HG03571 (cell line): ENCODE data around the gene ANO7.

Experiments
- ATAC-seq: cut with Tn5 transposase; IDR thresholded peaks from one replicate; pipeline ENCODE4 v1.9.1; 2021; ENCODE audit not compliant: unreplicated experiment

ANO7 gene

DNA sequence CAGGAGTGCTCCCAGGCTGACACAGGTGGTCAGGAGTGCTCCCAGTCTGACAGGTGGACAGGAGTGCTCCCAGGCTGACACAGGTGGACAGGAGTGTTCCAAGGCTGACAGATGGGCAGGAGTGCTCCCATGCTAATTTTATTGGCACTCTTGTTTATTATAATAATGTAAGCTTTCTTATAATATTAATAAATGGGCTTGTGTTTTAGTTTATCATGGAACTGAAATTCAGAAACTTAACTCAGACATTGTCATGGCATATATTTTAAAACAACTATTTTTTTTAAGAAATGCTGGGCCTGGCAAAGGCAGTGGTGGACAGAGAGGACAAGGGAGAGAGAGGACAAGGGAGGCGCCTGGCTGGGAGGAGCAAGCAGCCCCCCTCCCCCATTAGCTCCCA lies 18.7 kb downstream of the ANO7 start:
- no peak for ATAC-seq

DNA sequence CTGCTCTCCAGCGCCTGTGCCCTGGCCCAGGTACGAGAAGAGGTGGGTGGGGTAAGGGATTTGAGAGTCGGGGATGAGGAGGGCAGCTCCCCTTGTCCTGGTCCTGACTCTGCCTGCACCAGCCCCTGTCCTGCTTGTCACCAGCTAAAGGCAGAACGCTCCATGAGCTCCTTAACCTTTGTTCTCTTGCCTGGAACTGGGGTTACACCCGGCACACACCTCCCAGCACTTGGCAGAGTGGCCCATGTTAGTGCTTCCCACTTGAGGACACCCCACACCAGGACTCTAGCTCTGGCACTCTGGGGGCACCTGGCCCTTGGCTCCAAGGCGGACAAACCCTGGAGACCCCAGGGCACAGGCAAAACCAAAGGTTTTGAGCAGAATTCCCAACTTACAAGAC lies 19.2 kb downstream of the ANO7 start:
- no peak for ATAC-seq

DNA sequence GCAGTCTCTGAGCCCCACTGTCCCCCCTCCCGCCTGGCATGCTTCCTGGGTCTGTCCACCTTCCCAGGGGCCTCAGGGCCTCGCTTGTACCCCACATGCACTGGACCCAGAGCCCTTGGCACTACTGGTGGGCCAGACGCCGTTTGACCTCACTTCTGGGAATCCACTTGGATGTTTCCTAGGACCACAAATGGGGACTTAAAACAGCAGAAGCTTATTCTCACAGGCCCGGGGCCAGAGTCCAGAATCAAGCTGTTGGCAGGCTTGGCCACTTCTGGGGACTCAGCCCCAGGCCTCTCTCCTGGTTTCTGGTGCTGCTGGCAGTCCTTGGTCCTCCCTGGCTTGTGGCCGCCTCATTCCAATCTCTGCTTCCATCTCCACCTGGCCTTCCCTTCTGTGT lies 19.6 kb downstream of the ANO7 start:
- no peak for ATAC-seq

DNA sequence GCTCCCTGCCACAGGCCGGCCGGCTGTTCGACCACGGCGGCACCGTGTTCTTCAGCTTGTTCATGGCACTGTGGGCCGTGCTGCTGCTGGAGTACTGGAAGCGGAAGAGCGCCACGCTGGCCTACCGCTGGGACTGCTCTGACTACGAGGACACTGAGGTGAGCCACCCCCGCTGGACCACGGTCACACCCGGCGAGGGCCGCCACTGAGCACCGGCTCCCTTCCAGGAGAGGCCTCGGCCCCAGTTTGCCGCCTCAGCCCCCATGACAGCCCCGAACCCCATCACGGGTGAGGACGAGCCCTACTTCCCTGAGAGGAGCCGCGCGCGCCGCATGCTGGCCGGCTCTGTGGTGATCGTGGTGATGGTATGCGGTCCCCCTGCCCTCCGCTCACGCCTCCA lies 20.8 kb downstream of the ANO7 start:
- ATAC-seq = no peak

DNA sequence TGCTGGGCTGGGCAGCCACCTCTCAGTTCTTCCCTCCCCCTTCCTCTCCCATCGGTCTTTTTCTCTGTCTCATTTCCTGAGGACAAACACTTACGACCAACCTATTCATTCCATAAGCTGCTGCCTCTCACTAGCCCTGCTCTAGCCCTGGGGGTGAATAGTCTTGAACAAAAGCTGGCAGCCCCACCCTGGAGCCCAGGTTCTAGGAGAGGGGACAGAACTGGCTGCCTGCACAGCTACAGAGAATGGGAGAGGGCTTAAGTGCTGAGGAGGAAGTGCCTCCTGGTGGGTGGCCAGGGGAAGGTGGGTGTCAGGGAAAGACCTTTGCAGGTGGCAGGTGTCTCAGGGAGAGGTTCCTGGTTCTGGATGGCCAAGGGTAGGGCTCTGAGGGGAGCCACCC lies 22.8 kb downstream of the ANO7 start:
- ATAC-seq = no peak

DNA sequence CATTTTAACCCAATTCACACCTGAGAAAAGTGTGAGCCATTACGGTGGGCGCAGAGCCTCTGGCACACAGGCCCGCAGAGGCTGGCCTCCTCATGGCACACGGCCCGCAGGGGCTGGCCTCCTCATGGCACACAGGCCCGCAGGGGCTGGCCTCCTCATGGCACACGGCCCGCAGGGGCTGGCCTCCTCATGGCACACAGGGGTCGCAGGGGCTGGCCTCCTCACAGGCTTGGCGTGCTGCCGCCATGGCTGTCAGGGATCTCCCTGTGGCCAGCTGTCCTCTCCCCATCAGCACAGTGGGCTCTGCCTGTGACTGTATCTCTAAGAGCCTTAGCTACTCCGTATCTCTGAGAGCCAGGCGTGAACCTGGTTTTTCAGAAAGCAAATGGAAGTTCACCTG lies 24.6 kb downstream of the ANO7 start:
- no peak for ATAC-seq

DNA sequence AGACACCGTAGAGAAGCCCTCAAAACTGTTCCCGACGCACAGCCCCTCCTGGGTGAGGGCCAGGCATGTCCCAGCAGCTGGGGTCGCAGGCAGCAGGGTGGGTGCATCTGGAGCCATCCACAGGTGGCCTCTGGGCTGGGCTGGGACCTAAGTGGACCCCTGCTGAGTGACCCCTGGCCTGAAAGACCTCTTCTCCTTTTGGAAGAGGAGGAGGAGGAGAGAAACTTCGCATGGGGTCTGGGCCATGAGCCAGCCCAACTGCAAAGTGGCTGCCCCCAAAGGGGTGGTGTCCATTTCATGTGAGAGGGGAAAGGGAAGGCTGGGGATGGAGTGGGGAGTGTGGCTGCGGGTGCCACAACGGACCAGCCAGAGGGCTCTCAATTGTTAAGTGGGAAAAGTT lies 25.1 kb downstream of the ANO7 start:
- ATAC-seq = no peak

DNA sequence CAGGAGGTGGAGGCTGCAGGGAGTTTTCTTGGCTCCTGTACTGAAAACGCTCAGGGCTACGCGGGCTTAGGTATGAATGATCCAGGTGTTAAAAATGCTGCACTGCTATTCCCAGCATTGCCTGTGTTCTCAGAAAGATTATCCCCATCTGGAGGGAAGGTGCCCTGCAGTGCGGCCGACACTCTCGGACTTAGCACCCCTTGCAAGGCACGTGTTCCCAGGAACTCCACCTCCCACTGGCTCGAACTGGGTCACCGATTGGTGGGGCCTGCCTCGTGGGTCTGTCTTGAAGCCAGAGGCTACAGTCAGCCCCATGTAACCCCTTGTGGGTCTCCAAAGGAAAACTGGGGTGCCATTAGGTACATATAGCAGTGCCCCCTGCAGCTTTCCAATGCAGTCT lies 25.7 kb downstream of the ANO7 start:
- ATAC-seq = no peak

DNA sequence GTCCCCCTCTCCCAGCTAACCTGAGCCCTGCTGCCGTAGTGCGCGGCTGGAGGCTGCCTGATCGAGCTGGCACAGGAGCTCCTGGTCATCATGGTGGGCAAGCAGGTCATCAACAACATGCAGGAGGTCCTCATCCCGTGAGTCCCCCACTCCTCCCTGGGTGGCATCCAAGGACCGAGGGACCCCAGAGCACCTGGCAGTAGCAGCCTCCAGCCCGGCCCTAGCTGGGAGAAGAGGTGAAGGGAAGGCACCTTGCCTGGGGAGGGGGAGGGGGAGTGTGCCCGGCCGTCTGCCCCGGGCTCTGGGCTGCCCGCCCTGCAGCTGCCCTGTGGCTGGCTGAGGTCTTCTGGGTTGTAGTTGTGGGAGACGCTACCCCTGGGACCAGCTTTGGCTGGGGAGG lies 26.3 kb downstream of the ANO7 start:
- ATAC-seq = no peak

DNA sequence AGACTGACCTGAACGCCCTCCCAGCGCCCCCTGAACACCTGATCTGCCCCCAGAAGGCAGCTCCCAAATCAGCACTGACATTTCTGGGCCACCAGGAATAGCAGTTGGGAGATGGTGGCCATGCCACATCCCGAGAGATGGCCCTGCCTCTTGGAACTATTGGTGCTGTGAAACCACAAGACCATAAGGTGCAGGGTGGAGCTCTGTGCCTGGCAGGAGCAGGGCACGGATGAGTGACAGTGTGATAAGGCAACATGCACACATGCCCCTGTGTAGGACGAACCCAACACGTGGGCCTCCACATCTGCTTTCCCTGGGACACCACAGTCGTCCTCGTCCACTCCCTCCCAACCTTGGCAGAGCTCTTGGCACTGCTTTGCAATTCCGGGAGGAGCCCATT lies 26.9 kb downstream of the ANO7 start:
- ATAC-seq = no peak

DNA sequence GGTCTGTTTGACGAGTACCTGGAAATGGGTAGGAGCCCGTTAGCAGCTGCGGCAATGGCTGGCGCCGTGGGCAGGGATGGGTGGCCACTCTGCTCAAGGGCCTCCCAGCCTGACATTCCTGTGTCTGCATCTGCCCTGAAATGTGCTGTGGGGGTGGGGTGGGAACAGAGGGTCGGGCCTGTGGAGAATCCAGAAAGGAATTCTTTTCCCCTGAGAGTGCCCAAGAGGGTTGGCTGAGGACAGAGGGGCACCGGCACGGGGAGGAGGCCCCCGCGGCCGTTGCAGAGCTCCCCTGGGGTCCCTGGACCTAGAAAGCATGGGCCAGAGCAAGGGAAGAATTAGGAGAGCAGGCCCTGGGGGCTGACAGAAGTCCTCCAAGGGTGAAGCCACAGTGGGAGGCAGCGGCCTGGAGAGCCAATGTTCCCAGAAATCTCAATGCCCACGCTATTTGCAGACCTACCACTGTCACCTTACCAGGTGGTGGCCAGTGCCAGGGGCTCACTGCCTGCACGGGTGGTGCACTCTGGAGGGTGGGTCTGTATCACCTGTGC lies 27.8 kb downstream of the ANO7 start:
- ATAC-seq = no peak

DNA sequence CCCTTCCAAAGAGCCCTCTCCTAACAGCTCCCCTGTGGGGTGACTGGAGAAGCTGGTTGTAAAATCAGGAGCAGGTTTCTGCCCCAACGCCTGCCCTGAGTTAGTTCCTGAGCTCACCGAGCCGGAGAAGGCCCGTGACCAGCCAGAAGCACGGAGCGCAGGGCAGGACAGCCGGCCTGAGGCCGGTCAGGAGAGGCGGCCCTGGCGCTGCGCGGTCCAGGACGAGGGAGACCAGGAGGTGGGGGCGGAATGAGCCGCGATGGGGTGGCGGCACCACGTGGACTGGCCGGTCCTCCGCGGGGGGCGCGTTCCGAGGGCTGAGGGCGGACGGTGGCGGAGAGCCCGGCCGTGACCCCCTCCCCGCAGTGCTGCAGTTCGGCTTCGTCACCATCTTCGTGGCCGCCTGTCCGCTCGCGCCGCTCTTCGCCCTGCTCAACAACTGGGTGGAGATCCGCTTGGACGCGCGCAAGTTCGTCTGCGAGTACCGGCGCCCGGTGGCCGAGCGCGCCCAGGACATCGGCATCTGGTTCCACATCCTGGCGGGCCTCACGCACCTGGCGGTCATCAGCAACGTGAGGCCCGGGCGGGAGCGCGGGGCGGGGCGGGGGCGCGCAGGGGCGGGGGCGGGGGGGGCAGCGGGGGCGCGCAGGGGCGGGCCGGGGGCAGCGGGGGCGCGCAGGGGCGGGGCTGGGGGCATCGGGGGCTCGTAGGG lies 29.0 kb downstream of the ANO7 start:
- peak; percentile 52 for ATAC-seq

DNA sequence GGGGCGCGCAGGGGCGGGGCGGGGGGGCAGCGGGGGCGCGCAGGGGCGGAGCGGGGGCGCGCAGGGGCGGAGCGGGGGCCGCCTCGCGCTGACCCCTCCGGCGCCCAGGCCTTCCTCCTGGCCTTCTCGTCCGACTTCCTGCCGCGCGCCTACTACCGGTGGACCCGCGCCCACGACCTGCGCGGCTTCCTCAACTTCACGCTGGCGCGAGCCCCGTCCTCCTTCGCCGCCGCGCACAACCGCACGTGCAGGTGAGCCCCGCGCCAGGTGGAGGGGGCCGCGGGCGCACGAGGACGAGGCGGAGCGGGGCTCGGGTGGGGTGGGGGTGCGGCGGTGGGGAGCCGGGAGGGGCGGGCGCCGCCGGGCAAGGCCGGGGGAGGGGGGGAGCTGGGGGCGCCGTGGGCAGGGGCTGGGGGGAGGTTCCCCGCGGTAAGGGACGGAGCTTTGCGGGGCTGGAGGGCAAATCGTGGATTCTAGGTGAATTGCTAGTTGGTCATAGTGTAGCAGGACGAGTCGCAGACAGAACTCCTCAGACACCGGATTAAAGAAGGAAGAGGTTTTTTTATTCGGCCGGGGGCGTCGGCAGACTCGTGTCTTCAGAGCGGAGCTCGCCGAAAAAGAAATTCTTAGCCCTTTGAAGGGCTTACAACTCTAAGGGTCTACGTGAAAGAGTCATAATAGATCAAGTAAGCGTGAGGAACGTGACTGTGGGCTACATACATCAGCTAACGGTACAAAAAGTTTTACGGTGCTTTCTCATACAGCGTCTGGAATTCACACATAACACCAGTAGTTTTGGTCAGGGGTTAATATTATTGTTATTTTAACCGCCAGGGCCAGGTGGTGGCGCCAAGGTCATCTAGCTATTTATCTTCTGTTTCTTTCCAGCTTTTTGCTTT lies 29.9 kb downstream of the ANO7 start:
- no peak for ATAC-seq

DNA sequence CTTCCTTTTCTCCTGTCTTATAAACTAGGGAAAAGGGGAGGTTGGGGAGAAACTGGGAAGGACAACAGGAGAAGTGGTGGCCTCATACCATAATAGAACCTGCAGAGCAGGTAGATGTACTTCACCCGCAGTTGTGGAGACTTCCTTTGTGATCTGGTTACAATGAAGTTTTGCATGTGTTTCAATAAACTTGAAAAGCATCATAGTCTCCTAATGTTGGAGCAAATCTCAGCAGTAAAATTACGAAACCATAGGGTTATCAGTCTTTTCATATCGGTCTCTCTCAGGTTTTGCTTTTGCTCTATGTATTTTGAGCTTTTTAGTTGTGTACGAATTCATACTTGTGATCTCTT lies 30.5 kb downstream of the ANO7 start:
- no peak for ATAC-seq

DNA sequence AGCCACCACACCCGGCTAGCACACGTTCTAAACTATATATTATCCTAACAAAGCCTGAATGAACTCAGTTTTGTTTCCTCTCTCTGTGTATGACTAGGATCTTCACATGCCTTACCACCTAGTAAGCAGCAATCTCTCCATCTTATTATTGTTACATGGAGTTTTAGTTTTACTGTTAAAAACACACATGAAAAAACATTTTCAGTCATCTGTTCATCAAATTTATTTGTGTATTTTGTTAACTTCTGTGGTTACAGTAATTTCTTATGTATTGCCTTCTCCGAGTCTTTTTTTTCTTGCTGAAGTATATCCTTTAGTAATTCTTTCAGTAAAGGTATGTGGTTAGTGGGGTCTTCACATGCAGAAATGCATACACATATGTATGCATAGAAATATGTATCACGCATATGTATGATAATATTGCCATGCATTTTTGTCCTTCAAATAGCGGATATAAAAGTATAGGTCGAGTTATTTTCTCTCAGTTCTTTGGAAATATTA lies 31.4 kb downstream of the ANO7 start:
- ATAC-seq = no peak

DNA sequence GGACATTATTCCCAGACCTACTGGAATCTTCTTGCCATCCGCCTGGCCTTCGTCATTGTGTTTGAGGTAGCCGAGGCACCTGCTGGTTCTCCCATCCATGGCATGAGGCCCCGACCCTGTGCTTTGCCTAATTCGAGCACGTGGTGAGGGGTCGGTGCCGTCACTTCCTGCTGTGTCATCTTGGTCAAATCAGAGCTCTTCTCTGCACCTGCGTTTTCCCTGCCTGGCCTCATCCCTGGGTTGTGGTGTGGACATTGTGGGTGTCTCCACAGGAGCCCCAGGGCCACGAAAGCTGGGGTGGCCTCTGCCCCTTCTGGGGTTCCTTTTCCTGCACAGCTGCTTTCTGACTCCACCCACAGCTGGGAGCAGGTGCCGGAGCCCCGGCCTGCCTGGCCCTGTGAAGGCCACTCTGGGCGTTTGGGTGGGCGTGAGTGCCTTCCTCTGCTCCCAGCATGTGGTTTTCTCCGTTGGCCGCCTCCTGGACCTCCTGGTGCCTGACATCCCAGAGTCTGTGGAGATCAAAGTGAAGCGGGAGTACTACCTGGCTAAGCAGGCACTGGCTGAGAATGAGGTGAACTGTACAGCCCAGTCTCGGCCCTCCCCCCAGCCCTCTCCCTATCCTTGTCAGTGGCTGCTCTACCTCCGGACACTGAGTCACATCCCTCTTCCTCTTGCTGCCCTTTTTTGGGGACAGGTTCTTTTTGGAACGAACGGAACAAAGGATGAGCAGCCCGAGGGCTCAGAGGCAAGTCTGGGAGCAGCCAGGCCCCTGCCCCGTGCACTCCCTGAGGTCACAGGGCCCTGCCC lies 34.9 kb downstream of the ANO7 start:
- ATAC-seq = no peak

DNA sequence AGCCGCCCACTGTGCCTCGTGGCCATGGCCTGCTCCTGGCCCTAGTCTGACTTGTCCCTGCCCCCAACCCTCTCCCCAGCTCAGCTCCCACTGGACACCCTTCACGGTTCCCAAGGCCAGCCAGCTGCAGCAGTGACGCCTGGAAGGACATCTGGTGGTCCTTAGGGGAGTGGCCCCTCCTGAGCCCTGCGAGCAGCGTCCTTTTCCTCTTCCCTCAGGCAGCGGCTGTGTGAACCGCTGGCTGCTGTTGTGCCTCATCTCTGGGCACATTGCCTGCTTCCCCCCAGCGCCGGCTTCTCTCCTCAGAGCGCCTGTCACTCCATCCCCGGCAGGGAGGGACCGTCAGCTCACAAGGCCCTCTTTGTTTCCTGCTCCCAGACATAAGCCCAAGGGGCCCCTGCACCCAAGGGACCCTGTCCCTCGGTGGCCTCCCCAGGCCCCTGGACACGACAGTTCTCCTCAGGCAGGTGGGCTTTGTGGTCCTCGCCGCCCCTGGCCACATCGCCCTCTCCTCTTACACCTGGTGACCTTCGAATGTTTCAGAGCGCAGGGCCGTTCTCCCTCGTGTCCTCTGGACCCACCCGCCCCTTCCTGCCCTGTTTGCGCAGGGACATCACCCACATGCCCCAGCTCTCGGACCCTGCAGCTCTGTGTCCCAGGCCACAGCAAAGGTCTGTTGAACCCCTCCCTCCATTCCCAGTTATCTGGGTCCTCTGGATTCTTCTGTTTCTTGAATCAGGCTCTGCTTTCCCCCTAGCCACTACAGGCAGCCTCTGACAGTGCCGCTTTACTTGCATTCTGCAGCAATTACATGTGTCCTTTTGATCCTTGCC lies 35.8 kb downstream of the ANO7 start:
- ATAC-seq = no peak

DNA sequence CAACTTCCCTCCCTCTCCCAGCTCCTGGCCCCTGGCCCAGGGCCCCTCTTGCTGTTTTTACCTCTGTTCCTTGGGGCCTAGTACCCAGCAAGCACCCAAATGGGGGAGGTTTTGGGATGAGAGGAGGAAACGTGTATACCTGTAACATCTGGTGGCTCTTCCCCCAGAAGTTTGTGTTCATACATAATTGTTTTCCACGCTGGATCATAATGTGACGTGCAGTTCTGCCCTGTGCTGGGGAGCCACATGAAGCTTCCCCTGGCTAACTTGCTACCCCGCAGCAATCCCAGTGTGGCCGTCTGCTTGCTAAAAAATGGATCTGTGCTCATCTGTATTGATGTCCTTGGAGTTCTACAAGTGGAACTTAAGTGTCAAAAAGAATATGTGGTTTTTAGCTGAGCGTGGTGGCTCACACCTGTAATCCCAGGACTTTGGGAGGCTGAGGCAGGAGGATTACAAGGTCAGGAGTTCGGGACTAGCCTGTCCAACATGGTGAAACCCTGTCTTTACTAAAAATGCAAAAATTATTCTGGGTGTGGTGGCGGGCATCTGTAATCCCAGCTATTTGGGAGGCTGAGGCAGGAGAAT lies 36.5 kb downstream of the ANO7 start:
- no peak for ATAC-seq

DNA sequence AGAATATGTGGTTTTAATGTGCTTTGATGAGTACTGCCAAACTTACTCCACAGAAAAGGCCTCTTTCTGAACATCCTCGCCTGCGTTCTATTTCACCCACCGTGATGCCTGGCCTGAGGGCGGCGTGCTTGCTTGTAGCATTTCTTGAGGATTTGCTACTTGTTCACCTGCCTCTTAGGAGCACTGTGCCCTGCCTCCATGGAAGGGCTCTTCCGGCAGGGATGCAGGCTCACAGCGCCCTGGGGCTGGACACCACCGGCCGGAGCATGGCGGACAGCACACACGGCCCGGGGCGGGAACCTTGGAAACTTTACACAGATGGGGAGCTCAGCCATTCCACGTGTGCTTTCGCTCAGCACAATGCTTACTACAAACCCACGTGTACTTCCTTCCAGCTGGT lies 37.1 kb downstream of the ANO7 start:
- no peak for ATAC-seq

DNA sequence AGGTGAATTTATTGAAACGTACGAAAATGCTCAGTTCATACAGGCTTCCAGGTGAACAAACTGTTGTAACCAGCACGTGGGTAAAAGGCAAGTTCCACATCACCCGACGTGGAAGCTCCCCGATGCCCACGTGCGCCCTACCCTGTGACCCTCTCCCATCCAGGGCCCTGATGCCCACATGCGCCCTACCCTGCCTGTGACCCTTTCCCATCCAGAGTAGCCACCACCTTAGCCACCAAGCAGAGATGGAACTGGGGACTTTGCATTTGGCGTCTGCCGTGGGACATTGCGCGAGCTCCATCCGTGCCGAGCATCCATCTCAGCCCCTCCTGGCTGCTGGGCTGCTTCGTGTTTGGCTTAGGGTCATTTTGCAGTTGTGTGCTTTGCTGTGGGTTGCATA lies 37.5 kb downstream of the ANO7 start:
- ATAC-seq = no peak
